ENCODE results near the gene UPF2.

UPF2 gene

DNA sequence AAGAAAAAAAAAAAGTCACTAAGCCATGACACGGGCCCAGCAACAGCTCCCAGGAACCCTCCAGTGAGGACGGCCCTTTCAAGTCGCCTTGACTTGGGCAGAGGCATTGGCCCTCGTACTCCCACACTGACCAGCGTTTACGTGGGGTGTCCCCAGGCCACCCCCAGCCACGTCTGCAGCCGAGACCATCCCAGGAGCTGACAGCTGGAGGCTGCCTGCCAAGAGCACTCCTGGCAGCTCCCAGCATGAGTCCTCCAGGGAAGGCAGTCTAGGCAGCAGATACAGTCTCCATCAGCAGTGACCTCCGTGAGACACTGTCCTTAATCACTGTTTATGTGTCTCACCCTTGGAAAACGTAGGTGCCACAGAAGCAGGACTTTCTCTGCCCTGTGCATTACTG is 133.0 kb downstream of the UPF2 start:
- H3K27ac ChIP-seq (ENCODE audit: insufficient read depth, low read depth, low read length, poor library complexity, severe bottlenecking), result no peak overlapping the region
- 84 to 90% methylated on average over 10 of the region's 10 CpGs for WGBS, 2 experiments
- H3K4me3 ChIP-seq (ENCODE audit: insufficient read depth, low read depth, low read length), result no peak overlapping the region
- no peaks in the 10 kb centered on the region for H3K9me3 ChIP-seq (ENCODE audit: control insufficient read depth, low read length)
- no peaks in the 10 kb centered on the region for H3K36me3 ChIP-seq (ENCODE audit: control insufficient read depth, insufficient read depth, low read length)
- no peaks in the 10 kb centered on the region for H3K27me3 ChIP-seq (ENCODE audit: control insufficient read depth, insufficient read depth, low read length, poor library complexity, severe bottlenecking)
- peaks cover 11% of the 10 kb centered on the region for H3K4me1 ChIP-seq (ENCODE audit: control insufficient read depth, insufficient read depth, low read length)

DNA sequence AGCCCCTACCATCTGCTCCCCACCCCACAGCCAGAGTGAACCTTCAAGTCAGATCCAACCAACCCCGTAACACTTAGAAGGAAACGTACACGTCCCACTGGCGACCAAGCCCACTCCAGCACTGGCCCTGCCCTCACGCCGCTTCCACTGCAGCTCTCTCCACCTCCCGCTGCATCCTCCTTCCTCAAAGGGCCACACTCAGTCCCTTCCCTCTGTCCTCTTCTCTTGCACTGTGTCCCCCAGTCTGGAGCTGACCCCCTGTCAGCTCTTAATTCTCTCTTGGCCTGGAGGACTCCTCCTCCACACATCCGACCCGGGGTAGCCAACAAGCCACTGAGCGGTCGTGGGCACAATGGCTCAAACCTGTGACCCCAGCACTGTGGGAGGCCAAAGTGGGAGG is 133.6 kb downstream of the UPF2 start:
- Histone ChIP-seq H3K27ac (ENCODE audit: insufficient read depth, low read depth, low read length, poor library complexity, severe bottlenecking) (no peak overlapping the region), H3K9me3 (ENCODE audit: control insufficient read depth, low read length) (no peaks in the 10 kb centered on the region), H3K4me3 (ENCODE audit: insufficient read depth, low read depth, low read length) (no peak overlapping the region), H3K27me3 (ENCODE audit: control insufficient read depth, insufficient read depth, low read length, poor library complexity, severe bottlenecking) (no peaks in the 10 kb centered on the region), H3K36me3 (ENCODE audit: control insufficient read depth, insufficient read depth, low read length) (no peaks in the 10 kb centered on the region), H3K4me1 (ENCODE audit: control insufficient read depth, insufficient read depth, low read length) (peaks cover 11% of the 10 kb centered on the region)
- WGBS, 2 experiments, result 95 to 96% methylated on average over 11 of the region's 11 CpGs

DNA sequence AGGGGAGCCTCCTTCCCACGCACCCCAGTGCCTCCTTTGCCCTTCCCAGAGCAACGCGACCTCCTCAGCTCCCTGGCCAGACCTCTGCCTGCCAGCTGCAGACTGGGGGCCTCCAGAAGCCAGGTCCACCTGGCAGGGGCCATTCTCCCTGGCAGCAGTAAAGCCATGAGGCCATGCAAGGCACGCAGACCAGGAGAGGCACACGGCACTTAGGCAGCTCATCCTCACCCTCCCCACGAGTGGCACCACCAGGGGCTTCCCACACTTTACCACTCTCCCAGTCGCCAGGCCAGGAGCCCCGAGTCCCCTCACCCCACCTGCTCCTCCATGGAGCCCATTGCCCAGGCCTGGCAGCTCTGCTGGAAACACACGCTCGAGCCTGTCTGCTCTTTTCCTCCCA is 134.1 kb downstream of the UPF2 start:
- Histone ChIP-seq H3K27ac (ENCODE audit: insufficient read depth, low read depth, low read length, poor library complexity, severe bottlenecking) (no peak overlapping the region), H3K9me3 (ENCODE audit: control insufficient read depth, low read length) (no peaks in the 10 kb centered on the region), H3K4me1 (ENCODE audit: control insufficient read depth, insufficient read depth, low read length) (peaks cover 11% of the 10 kb centered on the region), H3K4me3 (ENCODE audit: insufficient read depth, low read depth, low read length) (no peak overlapping the region), H3K27me3 (ENCODE audit: control insufficient read depth, insufficient read depth, low read length, poor library complexity, severe bottlenecking) (no peaks in the 10 kb centered on the region), H3K36me3 (ENCODE audit: control insufficient read depth, insufficient read depth, low read length) (no peaks in the 10 kb centered on the region)
- 92 to 93% methylated on average over 10 of the region's 10 CpGs for WGBS, 2 experiments

DNA sequence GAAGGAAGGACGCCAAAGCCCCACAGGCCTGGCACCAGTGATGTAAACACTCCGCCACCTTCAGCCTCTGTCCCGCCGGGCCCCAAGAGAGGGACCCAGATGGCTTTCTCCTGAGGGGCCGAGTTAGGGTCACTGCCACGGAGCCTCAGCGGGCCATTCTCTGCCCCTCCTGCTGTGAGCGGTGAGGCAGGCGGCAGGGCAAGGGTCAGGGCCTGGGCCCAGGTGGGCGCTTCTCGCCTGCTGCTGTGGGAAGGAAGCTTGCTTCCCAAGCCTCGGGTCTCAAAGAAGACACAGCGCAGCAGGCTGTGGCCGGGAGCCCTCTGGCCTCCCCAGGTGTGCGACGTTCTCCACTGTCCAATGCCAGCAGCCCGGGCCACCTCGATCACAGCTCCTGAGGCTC is 134.7 kb downstream of the UPF2 start:
- no peak overlapping the region for H3K4me3 ChIP-seq (ENCODE audit: insufficient read depth, low read depth, low read length)
- peaks cover 5% of the 10 kb centered on the region for H3K4me1 ChIP-seq (ENCODE audit: control insufficient read depth, insufficient read depth, low read length)
- WGBS, 2 experiments, result 92 to 93% methylated on average over 18 of the region's 18 CpGs
- H3K27me3 ChIP-seq (ENCODE audit: control insufficient read depth, insufficient read depth, low read length, poor library complexity, severe bottlenecking), result no peaks in the 10 kb centered on the region
- no peak overlapping the region for H3K27ac ChIP-seq (ENCODE audit: insufficient read depth, low read depth, low read length, poor library complexity, severe bottlenecking)
- no peaks in the 10 kb centered on the region for H3K36me3 ChIP-seq (ENCODE audit: control insufficient read depth, insufficient read depth, low read length)
- H3K9me3 ChIP-seq (ENCODE audit: control insufficient read depth, low read length), result no peaks in the 10 kb centered on the region

DNA sequence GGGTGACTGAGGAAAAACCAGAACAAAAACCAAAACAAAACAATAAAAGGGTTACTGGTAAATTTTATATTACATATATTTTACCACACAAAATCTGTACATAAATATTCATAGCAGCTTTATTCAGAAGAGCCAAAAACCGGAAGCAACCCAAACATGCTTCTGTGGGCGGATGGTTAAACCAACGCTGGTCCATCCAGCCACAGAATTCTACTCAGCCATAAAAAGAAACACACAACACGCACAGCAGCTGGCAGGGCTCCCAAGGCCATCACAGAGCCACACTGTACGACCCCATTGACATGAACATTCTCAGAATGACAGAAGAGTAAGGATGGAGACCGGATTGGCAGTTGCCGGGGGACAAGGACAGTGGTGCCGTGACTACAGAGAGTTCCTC is 135.9 kb downstream of the UPF2 start:
- no peak overlapping the region for H3K4me3 ChIP-seq (ENCODE audit: insufficient read depth, low read depth, low read length)
- WGBS, 2 experiments, result 94 to 96% methylated on average over 8 of the region's 8 CpGs

DNA sequence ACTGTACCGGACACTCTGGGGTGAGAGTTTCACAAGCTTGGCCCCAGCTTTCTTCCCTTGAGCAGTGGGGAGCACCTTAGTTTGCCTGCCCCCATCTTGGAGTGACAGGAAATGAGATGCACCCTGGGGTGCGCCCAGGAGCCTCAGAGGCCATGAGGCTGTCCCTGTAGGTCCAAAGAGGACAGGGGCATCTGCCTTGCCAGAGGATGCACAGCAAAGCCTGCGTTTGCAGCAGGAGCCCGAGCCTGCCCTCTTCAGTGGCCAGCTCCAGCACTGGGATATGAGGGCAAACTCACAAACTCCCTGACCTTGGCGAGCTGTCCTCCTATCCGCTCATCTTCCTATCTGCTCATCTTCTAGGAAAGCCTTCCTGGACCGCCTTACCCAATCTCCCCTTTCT is 140.0 kb downstream of the UPF2 start:
- H3K4me1 ChIP-seq (ENCODE audit: control insufficient read depth, insufficient read depth, low read length), result no peaks in the 10 kb centered on the region
- 94 to 96% methylated on average over 6 to 7 of the region's 7 CpGs for WGBS, 2 experiments
- no peaks in the 10 kb centered on the region for H3K36me3 ChIP-seq (ENCODE audit: control insufficient read depth, insufficient read depth, low read length)
- H3K27ac ChIP-seq (ENCODE audit: insufficient read depth, low read depth, low read length, poor library complexity, severe bottlenecking), result no peak overlapping the region
- no peak overlapping the region for H3K4me3 ChIP-seq (ENCODE audit: insufficient read depth, low read depth, low read length)
- no peaks in the 10 kb centered on the region for H3K9me3 ChIP-seq (ENCODE audit: control insufficient read depth, low read length)
- no peaks in the 10 kb centered on the region for H3K27me3 ChIP-seq (ENCODE audit: control insufficient read depth, insufficient read depth, low read length, poor library complexity, severe bottlenecking)

More for the DNA sequence above, 135.9 kb downstream of the UPF2 start:
- Histone ChIP-seq H3K9me3 (ENCODE audit: control insufficient read depth, low read length) (no peaks in the 10 kb centered on the region), H3K27ac (ENCODE audit: insufficient read depth, low read depth, low read length, poor library complexity, severe bottlenecking) (no peak overlapping the region), H3K27me3 (ENCODE audit: control insufficient read depth, insufficient read depth, low read length, poor library complexity, severe bottlenecking) (no peaks in the 10 kb centered on the region), H3K36me3 (ENCODE audit: control insufficient read depth, insufficient read depth, low read length) (no peaks in the 10 kb centered on the region), H3K4me1 (ENCODE audit: control insufficient read depth, insufficient read depth, low read length) (no peaks in the 10 kb centered on the region)

DNA sequence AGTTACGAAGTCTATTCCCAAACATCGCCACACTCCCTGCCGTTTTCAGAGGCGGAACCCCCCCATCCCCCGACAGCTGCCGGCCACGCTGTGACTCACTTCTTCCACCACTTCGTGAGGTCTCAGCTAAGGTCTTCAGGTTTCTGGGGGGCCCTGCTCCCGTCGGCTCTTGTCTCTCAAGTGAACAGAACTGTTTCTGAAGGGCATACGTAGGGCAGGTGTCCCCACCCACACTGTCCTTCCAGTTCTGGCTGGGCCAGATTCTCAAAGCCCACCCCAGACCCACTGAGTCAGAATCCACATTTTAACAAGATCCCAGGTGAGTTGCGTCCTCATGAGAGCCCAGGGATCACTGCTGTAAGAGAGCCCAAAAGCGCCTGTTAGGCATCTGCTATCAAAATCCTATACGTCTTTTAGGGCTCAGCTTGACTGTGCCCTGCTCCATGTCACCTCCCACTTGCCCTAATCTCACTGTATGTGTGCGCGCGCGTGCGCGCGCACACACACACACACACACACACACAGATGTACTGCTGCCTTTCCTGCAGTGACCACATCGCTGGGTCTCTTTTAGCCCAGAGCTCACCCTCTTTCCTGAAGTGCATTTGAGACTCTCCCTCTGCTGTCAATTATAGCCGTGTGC is 140.7 kb downstream of the UPF2 start:
- Histone ChIP-seq H3K4me3 (ENCODE audit: insufficient read depth, low read depth, low read length) (no peak overlapping the region), H3K36me3 (ENCODE audit: control insufficient read depth, insufficient read depth, low read length) (no peaks in the 10 kb centered on the region), H3K27ac (ENCODE audit: insufficient read depth, low read depth, low read length, poor library complexity, severe bottlenecking) (no peak overlapping the region), H3K27me3 (ENCODE audit: control insufficient read depth, insufficient read depth, low read length, poor library complexity, severe bottlenecking) (no peaks in the 10 kb centered on the region), H3K4me1 (ENCODE audit: control insufficient read depth, insufficient read depth, low read length) (no peaks in the 10 kb centered on the region), H3K9me3 (ENCODE audit: control insufficient read depth, low read length) (no peaks in the 10 kb centered on the region)
- 84 to 87% methylated on average over 23 of the region's 23 CpGs for whole genome bisulfite sequencing, 2 experiments

DNA sequence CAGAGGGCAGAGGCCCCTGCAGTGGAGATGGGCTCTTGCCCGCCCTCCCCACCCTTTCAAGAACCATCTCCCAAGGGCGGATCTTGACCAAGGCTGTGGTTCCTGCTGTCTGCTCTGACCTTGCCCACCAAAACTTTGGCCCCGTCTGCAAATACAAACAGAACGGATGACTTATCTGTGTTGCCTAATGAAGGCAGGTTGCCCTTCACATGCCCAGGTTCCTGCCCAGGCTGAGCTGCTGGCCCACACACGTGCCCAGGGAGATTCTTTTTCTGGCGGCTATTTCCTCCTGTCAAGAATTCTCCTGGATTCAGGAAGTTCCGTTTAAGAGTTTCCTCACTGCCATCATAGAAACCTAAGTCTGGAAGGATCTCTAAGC is 141.2 kb downstream of the UPF2 start:
- H3K4me3 ChIP-seq (ENCODE audit: insufficient read depth, low read depth, low read length), result no peak overlapping the region
- no peaks in the 10 kb centered on the region for H3K9me3 ChIP-seq (ENCODE audit: control insufficient read depth, low read length)
- no peaks in the 10 kb centered on the region for H3K4me1 ChIP-seq (ENCODE audit: control insufficient read depth, insufficient read depth, low read length)
- no peaks in the 10 kb centered on the region for H3K36me3 ChIP-seq (ENCODE audit: control insufficient read depth, insufficient read depth, low read length)
- no peaks in the 10 kb centered on the region for H3K27me3 ChIP-seq (ENCODE audit: control insufficient read depth, insufficient read depth, low read length, poor library complexity, severe bottlenecking)
- no peak overlapping the region for H3K27ac ChIP-seq (ENCODE audit: insufficient read depth, low read depth, low read length, poor library complexity, severe bottlenecking)
- WGBS, 2 experiments, result 84 to 87% methylated on average over 7 of the region's 7 CpGs

DNA sequence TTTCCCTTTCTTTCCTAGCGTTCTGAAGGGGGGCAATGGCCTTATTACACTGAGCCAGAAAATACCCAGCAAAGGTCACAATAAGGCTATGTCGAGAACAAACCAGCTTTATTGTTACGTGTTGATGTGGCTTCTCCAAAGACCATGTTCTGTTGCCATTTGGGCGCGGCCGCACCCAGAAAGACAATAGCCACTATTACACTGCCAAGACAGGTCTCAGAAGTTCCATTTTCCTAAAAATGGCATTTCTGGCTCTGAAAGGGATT is 141.6 kb downstream of the UPF2 start:
- Histone ChIP-seq H3K9me3 (ENCODE audit: control insufficient read depth, low read length) (no peaks in the 10 kb centered on the region), H3K4me1 (ENCODE audit: control insufficient read depth, insufficient read depth, low read length) (no peaks in the 10 kb centered on the region), H3K4me3 (ENCODE audit: insufficient read depth, low read depth, low read length) (no peak overlapping the region), H3K27ac (ENCODE audit: insufficient read depth, low read depth, low read length, poor library complexity, severe bottlenecking) (no peak overlapping the region), H3K36me3 (ENCODE audit: control insufficient read depth, insufficient read depth, low read length) (no peaks in the 10 kb centered on the region), H3K27me3 (ENCODE audit: control insufficient read depth, insufficient read depth, low read length, poor library complexity, severe bottlenecking) (no peaks in the 10 kb centered on the region)
- WGBS, 2 experiments, result 94% methylated on average over 6 of the region's 6 CpGs

DNA sequence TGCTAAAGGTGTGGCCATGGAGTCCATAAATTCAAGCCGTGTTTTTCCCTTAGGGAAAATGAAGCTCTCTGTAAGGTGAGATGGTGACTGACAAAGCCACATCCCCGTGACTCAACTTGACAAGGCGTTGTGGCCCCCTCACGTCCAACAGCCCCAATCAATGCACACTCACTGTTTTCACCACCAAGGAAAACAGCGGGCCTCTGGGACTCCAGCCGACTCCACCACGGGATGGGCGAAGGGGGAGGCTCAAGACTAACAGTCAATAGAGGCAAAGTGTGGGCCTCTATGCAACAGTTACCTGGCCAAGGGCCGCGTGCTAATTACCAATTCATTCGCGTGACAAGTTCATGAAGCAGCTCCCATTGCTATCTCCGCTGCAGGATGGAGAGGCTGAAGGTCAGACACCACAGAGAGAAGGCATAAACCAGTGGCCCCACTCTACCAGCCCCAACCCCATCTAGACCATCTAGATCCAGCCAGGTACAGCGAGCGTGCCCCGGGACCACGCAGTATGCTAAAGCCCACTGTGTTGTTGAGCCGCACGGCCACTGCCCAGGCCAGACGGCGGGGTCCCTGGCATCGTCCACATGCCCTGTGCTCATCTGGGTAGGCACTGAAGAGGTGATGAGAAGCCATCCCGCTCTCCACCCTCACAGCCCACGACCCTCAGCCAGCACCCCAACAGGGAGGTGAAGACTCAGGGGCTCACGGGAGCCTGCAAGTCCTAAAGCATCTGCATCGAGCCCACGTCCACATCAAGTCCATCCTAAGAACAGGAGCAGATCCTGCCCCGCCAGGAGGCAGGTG is 143.3 kb downstream of the UPF2 start:
- Histone ChIP-seq H3K9me3 (ENCODE audit: control insufficient read depth, low read length) (no peaks in the 10 kb centered on the region), H3K36me3 (ENCODE audit: control insufficient read depth, insufficient read depth, low read length) (no peaks in the 10 kb centered on the region), H3K27me3 (ENCODE audit: control insufficient read depth, insufficient read depth, low read length, poor library complexity, severe bottlenecking) (no peaks in the 10 kb centered on the region), H3K27ac (ENCODE audit: insufficient read depth, low read depth, low read length, poor library complexity, severe bottlenecking) (no peak overlapping the region), H3K4me3 (ENCODE audit: insufficient read depth, low read depth, low read length) (no peak overlapping the region), H3K4me1 (ENCODE audit: control insufficient read depth, insufficient read depth, low read length) (no peaks in the 10 kb centered on the region)
- WGBS, 2 experiments, result 91 to 93% methylated on average over 28 of the region's 28 CpGs
